HG03039 (cell line): ENCODE results near the gene VGLL1.

Experiments
- ATAC-seq: cut with Tn5 transposase; IDR thresholded peaks from one replicate; pipeline ENCODE4 v1.9.1; 2021; ENCODE audit warnings: mild to moderate bottlenecking, moderate library complexity; ENCODE audit not compliant: unreplicated experiment

VGLL1 gene

GRCh38 chrX:136549226-136549625, 17.2 kb downstream of the VGLL1 start:
- ATAC-seq, result no peak

- ATAC-seq, result no peak
These were observed 19.4 kb downstream of the VGLL1 start for GRCh38 chrX:136551410-136551809.

GRCh38 chrX:136555694-136556093, 23.7 kb downstream of the VGLL1 start:
- ATAC-seq, result no peak

GRCh38 chrX:136572030-136572429, 40.0 kb downstream of the VGLL1 start:
- no peak for ATAC-seq

- ATAC-seq, result no peak
These were observed 42.5 kb downstream of the VGLL1 start for GRCh38 chrX:136574548-136574947.

GRCh38 chrX:136577552-136577951, 45.5 kb downstream of the VGLL1 start:
- ATAC-seq, result peak; percentile 90

GRCh38 chrX:136580316-136580715, 48.3 kb downstream of the VGLL1 start:
- no peak for ATAC-seq

GRCh38 chrX:136582624-136583023, 50.6 kb downstream of the VGLL1 start:
- no peak for ATAC-seq

- ATAC-seq, result no peak
These were observed 52.5 kb downstream of the VGLL1 start for GRCh38 chrX:136584545-136584944.

- no peak for ATAC-seq
These were observed 53.2 kb downstream of the VGLL1 start for GRCh38 chrX:136585262-136585661.

GRCh38 chrX:136585960-136586359, 53.9 kb downstream of the VGLL1 start:
- no peak for ATAC-seq

GRCh38 chrX:136586386-136586785, 54.4 kb downstream of the VGLL1 start:
- no peak for ATAC-seq

GRCh38 chrX:136587532-136587931, 55.5 kb downstream of the VGLL1 start:
- no peak for ATAC-seq

- no peak for ATAC-seq
These were observed 56.0 kb downstream of the VGLL1 start for GRCh38 chrX:136588036-136588435.

- ATAC-seq, result no peak
These were observed 58.0 kb downstream of the VGLL1 start for GRCh38 chrX:136589966-136590365.

- ATAC-seq, result no peak
These were observed 65.3 kb downstream of the VGLL1 start for GRCh38 chrX:136597356-136597755.

GRCh38 chrX:136597954-136598353, 65.9 kb downstream of the VGLL1 start:
- ATAC-seq, result no peak

GRCh38 chrX:136598631-136599030, 66.6 kb downstream of the VGLL1 start:
- no peak for ATAC-seq

- no peak for ATAC-seq
These were observed 68.0 kb downstream of the VGLL1 start for GRCh38 chrX:136600059-136600458.
